NCI-H82 treated with DMSO at 0.1 percent for 48 hours (cell line): ENCODE measurements around the gene SLC41A3.
"Not testable (repeated sequence)": the region's sequence is repeated elsewhere in the genome, so short reads cannot be mapped to it uniquely, and the experiment has no call there.

Experiments used
- DNase-seq: peaks from one replicate; lab custom pipeline; 2025; ENCODE audit not compliant: unreplicated experiment; lab: John Stamatoyannopoulos, UW

Gene SLC41A3

GRCh38 chr3:126107203-126107939 lies 23.4 kb upstream of the SLC41A3 start:
- DNase-seq, result no peak

- DNase-seq, result no peak
These were observed 22.6 kb upstream of the SLC41A3 start for GRCh38 chr3:126106336-126107202.

GRCh38 chr3:126105691-126106187 lies 21.8 kb upstream of the SLC41A3 start:
- no peak for DNase-seq

GRCh38 chr3:126104742-126105605 lies 21.1 kb upstream of the SLC41A3 start:
- DNase-seq, result no peak

- DNase-seq, result no peak
These were observed 20.2 kb upstream of the SLC41A3 start for GRCh38 chr3:126104028-126104635.

- DNase-seq, result no peak
These were observed 19.4 kb upstream of the SLC41A3 start for GRCh38 chr3:126103121-126104027.

GRCh38 chr3:126102530-126102951 lies 18.6 kb upstream of the SLC41A3 start:
- DNase-seq, result no peak

- DNase-seq, result no peak
These were observed 18.1 kb upstream of the SLC41A3 start for GRCh38 chr3:126102011-126102410.

- no peak for DNase-seq
These were observed 17.6 kb upstream of the SLC41A3 start for GRCh38 chr3:126101521-126101982.

- DNase-seq, result no peak
These were observed 16.8 kb upstream of the SLC41A3 start for GRCh38 chr3:126100634-126101301.

GRCh38 chr3:126100269-126100633 lies 16.3 kb upstream of the SLC41A3 start:
- DNase-seq, result no peak

- DNase-seq, result no peak
These were observed 14.5 kb upstream of the SLC41A3 start for GRCh38 chr3:126098391-126098858.

- DNase-seq, result no peak
These were observed 13.9 kb upstream of the SLC41A3 start for GRCh38 chr3:126097801-126098200.

GRCh38 chr3:126096274-126096673 lies 12.3 kb upstream of the SLC41A3 start:
- DNase-seq, result not testable (repeated sequence)

- not testable (repeated sequence) for DNase-seq
These were observed 8.2 kb upstream of the SLC41A3 start for GRCh38 chr3:126092128-126092527.

- DNase-seq, result no peak
These were observed 3.7 kb upstream of the SLC41A3 start for GRCh38 chr3:126087552-126088175.

GRCh38 chr3:126085841-126086240 lies 1.9 kb upstream of the SLC41A3 start:
- no peak for DNase-seq

GRCh38 chr3:126085276-126085675 lies 1.4 kb upstream of the SLC41A3 start:
- DNase-seq, result no peak
